GM19099 (cell line): ENCODE measurements around the gene ZNF423.

ENCODE experiments used
- POLR2A ChIP-seq: IDR thresholded peaks from 3 replicates; pipeline ENCODE4 v1.6.1; 2011; ENCODE audit warnings: low read depth; ENCODE audit not compliant: insufficient read length; ENCODE audit errors: extremely low read depth

ZNF423 gene

GRCh38 chr16:49821614-49822282 lies 34.2 kb downstream of the ZNF423 start:
- no peak for TF ChIP-seq POLR2A

- no peak for TF ChIP-seq POLR2A
These were observed 34.8 kb downstream of the ZNF423 start for GRCh38 chr16:49821156-49821555.

GRCh38 chr16:49817754-49818507 lies 38.0 kb downstream of the ZNF423 start:
- no peak for TF ChIP-seq POLR2A

- no peak for TF ChIP-seq POLR2A
These were observed 39.0 kb downstream of the ZNF423 start for GRCh38 chr16:49816875-49817274.

GRCh38 chr16:49811644-49812334 lies 44.1 kb downstream of the ZNF423 start:
- no peak for TF ChIP-seq POLR2A

GRCh38 chr16:49810831-49811230 lies 45.1 kb downstream of the ZNF423 start:
- TF ChIP-seq POLR2A: no peak

GRCh38 chr16:49809561-49809960 lies 46.4 kb downstream of the ZNF423 start:
- TF ChIP-seq POLR2A: no peak

GRCh38 chr16:49809062-49809461 lies 46.9 kb downstream of the ZNF423 start:
- no peak for TF ChIP-seq POLR2A

- no peak for TF ChIP-seq POLR2A
These were observed 49.5 kb downstream of the ZNF423 start for GRCh38 chr16:49806446-49806845.

GRCh38 chr16:49801290-49801689 lies 54.6 kb downstream of the ZNF423 start:
- TF ChIP-seq POLR2A: no peak

- TF ChIP-seq POLR2A: no peak
These were observed 55.0 kb downstream of the ZNF423 start for GRCh38 chr16:49800876-49801275.

- TF ChIP-seq POLR2A: no peak
These were observed 55.5 kb downstream of the ZNF423 start for GRCh38 chr16:49800441-49800840.

GRCh38 chr16:49799172-49799571 lies 56.7 kb downstream of the ZNF423 start:
- TF ChIP-seq POLR2A: no peak

- TF ChIP-seq POLR2A: no peak
These were observed 60.4 kb downstream of the ZNF423 start for GRCh38 chr16:49795513-49795912.

- no peak for TF ChIP-seq POLR2A
These were observed 62.7 kb downstream of the ZNF423 start for GRCh38 chr16:49793244-49793643.

- TF ChIP-seq POLR2A: no peak
These were observed 66.3 kb downstream of the ZNF423 start for GRCh38 chr16:49789616-49790015.
